ENCODE results near the gene ECE1. TPM values are rescaled to one million over a fixed set of nuclear protein-coding genes. Genes with fewer than 3 reads are reported as not detected.

Gene ECE1
- total RNA-seq, 1 donor from 2014 or later, result 217 TPM

DNA sequence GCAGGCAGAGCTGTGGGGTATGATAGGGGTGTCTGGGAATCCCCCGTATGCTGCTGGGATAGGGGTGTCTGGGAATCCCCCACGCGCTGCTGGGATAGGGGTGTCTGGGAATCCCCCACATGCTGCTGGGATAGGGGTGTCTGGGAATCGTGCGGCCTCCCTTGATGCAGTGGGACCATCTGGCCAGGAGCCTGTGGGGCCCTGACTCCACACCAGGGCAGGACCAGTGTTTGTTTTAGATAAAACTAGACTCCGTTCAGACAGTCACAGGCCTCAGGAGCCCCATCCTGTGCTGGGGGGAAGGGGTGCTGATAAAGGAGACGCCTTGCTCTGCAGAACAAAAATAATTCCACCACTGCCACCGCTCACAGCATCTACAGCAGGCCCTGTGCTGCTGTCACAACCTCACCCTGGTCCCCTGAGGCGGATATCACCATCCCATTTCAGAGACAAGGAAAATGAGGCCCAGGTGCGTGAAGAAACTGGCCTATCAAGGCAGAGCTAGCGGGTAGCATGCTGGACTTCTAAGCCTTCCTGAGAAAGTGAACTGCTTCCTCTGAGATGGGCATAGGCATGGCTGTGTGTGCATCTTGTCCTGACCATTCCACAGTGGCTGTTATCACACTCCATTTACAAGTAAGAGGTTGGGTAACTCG is 24.0 kb downstream of the ECE1 start:
- no peak for DNase-seq (ENCODE audit: low spot score, unreplicated experiment)
- H3K27ac Mint-ChIP-seq, result peak overlapping the region; percentile 29
- H3K4me3 Mint-ChIP-seq (ENCODE audit: low read depth), result no peak overlapping the region
- TF ChIP-seq, protein P1, sequence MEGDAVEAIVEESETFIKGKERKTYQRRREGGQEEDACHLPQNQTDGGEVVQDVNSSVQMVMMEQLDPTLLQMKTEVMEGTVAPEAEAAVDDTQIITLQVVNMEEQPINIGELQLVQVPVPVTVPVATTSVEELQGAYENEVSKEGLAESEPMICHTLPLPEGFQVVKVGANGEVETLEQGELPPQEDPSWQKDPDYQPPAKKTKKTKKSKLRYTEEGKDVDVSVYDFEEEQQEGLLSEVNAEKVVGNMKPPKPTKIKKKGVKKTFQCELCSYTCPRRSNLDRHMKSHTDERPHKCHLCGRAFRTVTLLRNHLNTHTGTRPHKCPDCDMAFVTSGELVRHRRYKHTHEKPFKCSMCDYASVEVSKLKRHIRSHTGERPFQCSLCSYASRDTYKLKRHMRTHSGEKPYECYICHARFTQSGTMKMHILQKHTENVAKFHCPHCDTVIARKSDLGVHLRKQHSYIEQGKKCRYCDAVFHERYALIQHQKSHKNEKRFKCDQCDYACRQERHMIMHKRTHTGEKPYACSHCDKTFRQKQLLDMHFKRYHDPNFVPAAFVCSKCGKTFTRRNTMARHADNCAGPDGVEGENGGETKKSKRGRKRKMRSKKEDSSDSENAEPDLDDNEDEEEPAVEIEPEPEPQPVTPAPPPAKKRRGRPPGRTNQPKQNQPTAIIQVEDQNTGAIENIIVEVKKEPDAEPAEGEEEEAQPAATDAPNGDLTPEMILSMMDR (IDR thresholded peaks at IDR 0.05; ENCODE audit: unreplicated experiment), result no peak
- peaks cover 2% of the 10 kb centered on the region for H3K9me3 Mint-ChIP-seq (ENCODE audit: low read depth)
- peaks cover 32% of the 10 kb centered on the region for H3K36me3 Mint-ChIP-seq (ENCODE audit: insufficient read depth)
- H3K4me1 Mint-ChIP-seq (ENCODE audit: low read depth), result peaks cover 51% of the 10 kb centered on the region
- no peaks in the 10 kb centered on the region for H3K27me3 Mint-ChIP-seq

DNA sequence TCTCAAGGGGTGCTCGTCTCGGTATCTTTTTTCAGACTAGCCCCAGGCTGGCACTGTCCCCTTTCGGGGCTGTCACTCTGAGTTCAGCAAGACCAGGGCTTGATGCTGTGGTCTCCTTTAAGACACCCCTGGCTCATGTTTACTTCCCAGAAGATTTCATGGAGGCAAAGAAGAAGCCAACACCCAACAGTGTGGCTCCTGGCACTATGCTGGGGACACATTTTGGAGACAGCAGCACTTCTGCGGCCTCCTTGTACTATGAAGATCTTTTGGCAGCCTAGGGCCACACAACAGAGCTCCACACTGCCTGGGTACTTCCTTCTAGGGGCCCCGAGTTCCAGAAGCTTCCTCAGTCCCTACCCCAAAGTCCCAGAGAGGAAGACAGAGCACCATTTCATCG is 24.6 kb downstream of the ECE1 start:
- TF ChIP-seq, protein P1 (IDR thresholded peaks at IDR 0.05; ENCODE audit: unreplicated experiment), result no peak
- H3K4me1 Mint-ChIP-seq (ENCODE audit: low read depth), result peaks cover 46% of the 10 kb centered on the region
- no peaks in the 10 kb centered on the region for H3K27me3 Mint-ChIP-seq
- DNase-seq (ENCODE audit: low spot score, unreplicated experiment), result no peak
- H3K36me3 Mint-ChIP-seq (ENCODE audit: insufficient read depth), result peaks cover 35% of the 10 kb centered on the region
- peak overlapping the region; percentile 29 for H3K27ac Mint-ChIP-seq
- H3K4me3 Mint-ChIP-seq (ENCODE audit: low read depth), result no peak overlapping the region
- peaks cover 2% of the 10 kb centered on the region for H3K9me3 Mint-ChIP-seq (ENCODE audit: low read depth)

DNA sequence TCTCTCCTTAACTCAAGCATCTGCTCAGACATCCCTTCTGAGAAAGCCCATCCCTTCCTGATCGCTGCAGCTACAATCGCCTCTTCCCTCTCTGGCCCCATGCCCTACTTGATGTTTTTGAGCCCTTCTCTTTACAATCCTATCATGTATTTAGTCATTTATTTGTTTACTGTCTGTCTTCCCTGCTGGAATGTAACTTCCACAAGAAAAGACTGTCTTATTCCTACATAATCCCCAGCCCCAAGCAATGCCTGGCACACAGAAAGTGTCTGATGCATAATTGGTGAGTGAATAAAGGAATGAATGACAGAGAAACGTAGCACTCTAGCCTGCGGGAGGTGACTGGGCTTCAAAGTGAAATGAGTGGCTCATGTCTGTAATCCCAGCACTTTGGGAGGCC is 25.4 kb downstream of the ECE1 start:
- Mint-ChIP-seq H3K4me1 (ENCODE audit: low read depth) (peaks cover 41% of the 10 kb centered on the region), H3K27ac (peak overlapping the region; percentile 3), H3K27me3 (no peaks in the 10 kb centered on the region)

DNA sequence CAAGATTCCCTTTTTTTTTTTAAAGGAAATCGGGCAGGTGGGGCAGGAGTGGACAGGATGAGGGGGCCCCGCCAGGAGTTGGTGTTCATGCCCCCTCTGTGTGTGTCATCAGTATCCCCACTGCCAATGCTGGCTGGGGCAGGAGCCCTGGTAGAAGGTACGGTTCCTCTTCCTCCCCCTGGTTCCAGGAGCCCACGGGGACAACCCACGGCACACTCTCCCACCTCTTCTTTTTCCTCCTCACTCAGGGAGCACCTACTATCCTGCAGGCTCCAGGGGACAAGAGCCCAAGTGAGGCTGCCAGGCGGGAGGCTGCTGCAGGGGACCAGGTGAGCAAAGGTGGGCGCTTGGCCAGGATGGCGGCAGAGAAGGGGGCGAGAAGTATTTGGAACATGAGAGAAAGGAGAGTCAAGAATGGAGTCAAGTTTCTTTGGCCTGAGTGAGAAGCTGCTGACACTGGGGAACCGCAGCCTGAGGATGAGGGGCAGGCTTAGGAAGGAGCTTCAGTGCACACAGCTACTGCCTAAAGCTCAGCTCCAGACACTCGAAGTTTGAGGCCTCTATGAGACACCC is 26.5 kb downstream of the ECE1 start:
- peaks cover 2% of the 10 kb centered on the region for H3K9me3 Mint-ChIP-seq (ENCODE audit: low read depth)
- H3K4me3 Mint-ChIP-seq (ENCODE audit: low read depth), result no peak overlapping the region
- peaks cover 41% of the 10 kb centered on the region for H3K4me1 Mint-ChIP-seq (ENCODE audit: low read depth)
- H3K27me3 Mint-ChIP-seq, result no peaks in the 10 kb centered on the region
- H3K27ac Mint-ChIP-seq, result no peak overlapping the region
- DNase-seq (ENCODE audit: low spot score, unreplicated experiment), result no peak
- H3K36me3 Mint-ChIP-seq (ENCODE audit: insufficient read depth), result peaks cover 40% of the 10 kb centered on the region
- TF ChIP-seq, protein P1 (IDR thresholded peaks at IDR 0.05; ENCODE audit: unreplicated experiment), result no peak

More for the DNA sequence above, 25.4 kb downstream of the ECE1 start:
- no peak for DNase-seq (ENCODE audit: low spot score, unreplicated experiment)
- peaks cover 35% of the 10 kb centered on the region for H3K36me3 Mint-ChIP-seq (ENCODE audit: insufficient read depth)
- H3K4me3 Mint-ChIP-seq (ENCODE audit: low read depth), result no peak overlapping the region
- peaks cover 2% of the 10 kb centered on the region for H3K9me3 Mint-ChIP-seq (ENCODE audit: low read depth)
- TF ChIP-seq, protein P1 (IDR thresholded peaks at IDR 0.05; ENCODE audit: unreplicated experiment), result no peak

DNA sequence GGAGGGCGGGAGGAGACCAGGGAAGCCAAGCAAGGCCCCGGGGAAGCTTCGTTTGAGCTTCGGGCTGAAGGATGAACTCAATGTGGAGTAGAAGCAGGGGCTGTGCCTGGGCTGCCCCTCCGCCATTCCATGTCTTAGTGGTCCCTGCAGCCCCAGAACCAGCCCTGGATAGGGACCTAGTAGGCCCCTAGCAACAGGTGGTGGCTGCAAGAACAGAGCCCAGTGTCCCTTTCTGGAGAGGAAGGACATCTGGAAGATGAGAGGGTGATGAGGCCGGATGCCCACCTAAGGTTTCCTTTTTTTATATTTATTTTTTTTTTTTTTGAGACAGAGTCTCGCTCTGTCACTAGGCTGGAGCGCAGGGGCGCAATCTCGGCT is 27.2 kb downstream of the ECE1 start:
- H3K4me1 Mint-ChIP-seq (ENCODE audit: low read depth), result peaks cover 41% of the 10 kb centered on the region
- H3K27me3 Mint-ChIP-seq, result no peaks in the 10 kb centered on the region
- H3K9me3 Mint-ChIP-seq (ENCODE audit: low read depth), result peaks cover 2% of the 10 kb centered on the region
- TF ChIP-seq, protein P1 (IDR thresholded peaks at IDR 0.05; ENCODE audit: unreplicated experiment), result no peak
- H3K36me3 Mint-ChIP-seq (ENCODE audit: insufficient read depth), result peaks cover 39% of the 10 kb centered on the region
- no peak overlapping the region for H3K4me3 Mint-ChIP-seq (ENCODE audit: low read depth)
- no peak for DNase-seq (ENCODE audit: low spot score, unreplicated experiment)
- peak overlapping the region; percentile 92 for H3K27ac Mint-ChIP-seq

Measured in progenitor cell of endocrine pancreas (in vitro differentiated cells).